Measurements from ENCODE around the gene PEX5L.
A peak's percentile ranks its signal among the peaks of the same experiment; 100 is the strongest.

PEX5L gene

DNA sequence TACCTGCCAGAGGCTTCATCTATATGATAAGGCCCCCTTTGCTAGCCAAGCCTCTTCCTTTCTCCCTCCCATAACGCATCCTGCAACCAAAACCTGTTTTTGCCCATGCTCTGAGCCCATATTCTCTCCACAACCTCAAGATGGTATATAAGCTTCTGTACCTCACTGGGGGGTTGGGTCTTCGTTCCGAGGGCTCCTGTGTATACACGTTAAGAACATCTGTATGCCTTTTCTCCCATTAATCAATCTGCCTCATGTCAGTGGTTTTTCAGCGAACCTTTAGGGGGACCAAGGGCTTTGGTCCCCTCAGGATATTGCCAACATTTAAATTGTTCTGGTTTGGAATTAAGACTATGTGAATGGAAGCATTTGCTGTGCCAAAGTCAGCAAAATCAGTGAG, 168.0 kb downstream of the PEX5L start:
- H3K9me3 Mint-ChIP-seq: no peaks in the 10 kb centered on the region
- H3K4me3 Mint-ChIP-seq: no peak overlapping the region
- no peaks in the 10 kb centered on the region for H3K4me1 Mint-ChIP-seq
- no peaks in the 10 kb centered on the region for H3K27me3 Mint-ChIP-seq
- H3K36me3 Mint-ChIP-seq: no peaks in the 10 kb centered on the region
- peak; percentile 22 for ATAC-seq
- H3K27ac Mint-ChIP-seq: no peak overlapping the region

DNA sequence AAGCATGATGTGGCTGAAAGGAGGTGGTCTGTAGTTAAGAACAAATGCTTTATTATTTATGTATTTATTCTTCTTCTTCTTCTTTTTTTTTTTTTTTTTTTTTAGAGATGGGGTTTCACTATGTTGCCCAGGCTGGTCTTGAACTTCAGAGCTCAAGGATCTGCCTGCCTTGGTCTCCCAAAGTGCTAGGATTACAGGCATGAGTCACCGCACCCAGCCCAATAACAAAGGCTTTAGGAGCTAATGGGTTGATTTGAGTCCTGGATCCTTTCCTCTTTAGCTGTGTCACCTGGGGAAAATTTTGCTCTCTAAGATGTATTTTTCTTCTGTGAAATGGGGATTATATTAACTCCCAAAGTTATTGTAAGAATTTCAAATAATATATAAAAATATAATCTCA, 168.8 kb downstream of the PEX5L start:
- no peaks in the 10 kb centered on the region for H3K4me1 Mint-ChIP-seq
- ATAC-seq: no peak
- H3K27ac Mint-ChIP-seq: no peak overlapping the region
- H3K4me3 Mint-ChIP-seq: no peak overlapping the region
- H3K36me3 Mint-ChIP-seq: no peaks in the 10 kb centered on the region
- H3K9me3 Mint-ChIP-seq: peaks cover 5% of the 10 kb centered on the region
- no peaks in the 10 kb centered on the region for H3K27me3 Mint-ChIP-seq

DNA sequence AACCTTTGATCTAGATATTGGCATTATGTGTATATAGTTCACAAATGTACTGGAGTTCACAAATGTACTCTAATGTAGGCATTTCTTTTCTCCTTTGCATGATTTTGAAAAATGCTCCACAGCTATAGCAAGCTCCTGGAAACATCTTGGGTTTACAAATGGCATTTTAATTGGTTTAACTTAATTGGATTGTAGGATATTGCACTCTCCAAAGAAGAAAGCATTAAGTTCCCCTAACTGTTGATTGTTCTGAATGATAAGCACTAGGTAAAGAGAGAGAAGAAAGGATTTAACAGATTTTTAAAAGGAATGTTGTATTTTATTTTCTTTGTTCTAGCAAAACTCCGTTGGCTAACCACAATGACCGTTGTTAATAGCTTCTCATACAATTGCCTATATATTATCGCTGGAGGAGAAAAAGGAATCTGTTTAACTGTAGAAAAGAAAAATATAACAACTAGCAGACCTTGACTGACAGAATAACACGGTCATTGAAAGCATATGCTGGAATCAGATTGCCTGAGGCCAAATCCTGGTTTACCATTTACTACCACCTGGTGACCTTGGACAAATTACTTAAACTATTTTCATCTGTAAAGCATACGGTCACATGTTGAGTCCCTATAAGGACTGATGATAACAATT, 170.8 kb downstream of the PEX5L start:
- H3K9me3 Mint-ChIP-seq: peaks cover 5% of the 10 kb centered on the region
- no peak overlapping the region for H3K4me3 Mint-ChIP-seq
- no peaks in the 10 kb centered on the region for H3K4me1 Mint-ChIP-seq
- no peaks in the 10 kb centered on the region for H3K36me3 Mint-ChIP-seq
- ATAC-seq: no peak
- H3K27ac Mint-ChIP-seq: no peak overlapping the region
- no peaks in the 10 kb centered on the region for H3K27me3 Mint-ChIP-seq

DNA sequence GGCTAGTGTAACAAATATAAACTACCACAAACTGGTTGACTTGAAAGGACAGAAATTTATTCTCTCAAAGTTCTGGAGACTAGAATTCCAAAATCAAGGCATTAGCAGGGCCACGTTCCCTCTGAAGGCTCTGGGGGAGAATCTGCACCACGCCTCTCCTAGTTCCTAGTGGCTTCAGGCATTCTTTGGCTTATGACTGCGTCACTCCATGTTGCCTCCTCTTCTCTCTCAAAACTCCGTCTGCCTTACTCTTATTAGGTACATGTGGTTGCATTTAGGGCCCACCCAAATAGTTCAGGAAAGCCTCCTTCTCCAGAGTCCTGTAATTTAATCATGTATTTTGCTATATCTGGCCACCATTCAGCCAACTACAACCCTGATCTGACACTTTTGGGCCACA, 174.8 kb downstream of the PEX5L start:
- H3K4me1 Mint-ChIP-seq: no peaks in the 10 kb centered on the region
- peaks cover 5% of the 10 kb centered on the region for H3K9me3 Mint-ChIP-seq
- no peak overlapping the region for H3K4me3 Mint-ChIP-seq
- no peaks in the 10 kb centered on the region for H3K36me3 Mint-ChIP-seq
- H3K27ac Mint-ChIP-seq: no peak overlapping the region
- no peaks in the 10 kb centered on the region for H3K27me3 Mint-ChIP-seq
- no peak for ATAC-seq

DNA sequence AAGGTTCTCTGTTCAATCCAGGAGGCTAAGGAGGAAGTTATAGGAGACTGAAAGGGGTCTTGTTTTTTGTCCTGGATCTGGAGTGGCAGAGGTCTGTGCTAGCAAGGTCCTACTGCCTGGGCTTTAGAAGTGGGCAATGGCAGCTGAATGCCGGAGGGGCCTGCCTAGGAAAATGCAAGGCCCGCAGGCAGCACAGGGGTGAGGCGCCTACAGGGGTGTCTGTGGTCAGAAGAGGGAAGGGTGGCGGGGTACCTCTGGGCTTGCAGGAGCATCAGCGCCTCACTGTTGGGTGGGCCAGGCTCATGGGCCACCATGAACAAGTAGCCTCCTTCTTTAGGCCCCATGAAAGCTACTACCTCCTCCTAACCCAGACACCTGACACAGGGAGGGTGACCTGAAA, 175.4 kb downstream of the PEX5L start:
- Mint-ChIP-seq H3K4me3 (no peak overlapping the region), H3K27me3 (no peaks in the 10 kb centered on the region), H3K27ac (no peak overlapping the region), H3K9me3 (peaks cover 5% of the 10 kb centered on the region), H3K36me3 (no peaks in the 10 kb centered on the region), H3K4me1 (no peaks in the 10 kb centered on the region)
- peak; percentile 48 for ATAC-seq

DNA sequence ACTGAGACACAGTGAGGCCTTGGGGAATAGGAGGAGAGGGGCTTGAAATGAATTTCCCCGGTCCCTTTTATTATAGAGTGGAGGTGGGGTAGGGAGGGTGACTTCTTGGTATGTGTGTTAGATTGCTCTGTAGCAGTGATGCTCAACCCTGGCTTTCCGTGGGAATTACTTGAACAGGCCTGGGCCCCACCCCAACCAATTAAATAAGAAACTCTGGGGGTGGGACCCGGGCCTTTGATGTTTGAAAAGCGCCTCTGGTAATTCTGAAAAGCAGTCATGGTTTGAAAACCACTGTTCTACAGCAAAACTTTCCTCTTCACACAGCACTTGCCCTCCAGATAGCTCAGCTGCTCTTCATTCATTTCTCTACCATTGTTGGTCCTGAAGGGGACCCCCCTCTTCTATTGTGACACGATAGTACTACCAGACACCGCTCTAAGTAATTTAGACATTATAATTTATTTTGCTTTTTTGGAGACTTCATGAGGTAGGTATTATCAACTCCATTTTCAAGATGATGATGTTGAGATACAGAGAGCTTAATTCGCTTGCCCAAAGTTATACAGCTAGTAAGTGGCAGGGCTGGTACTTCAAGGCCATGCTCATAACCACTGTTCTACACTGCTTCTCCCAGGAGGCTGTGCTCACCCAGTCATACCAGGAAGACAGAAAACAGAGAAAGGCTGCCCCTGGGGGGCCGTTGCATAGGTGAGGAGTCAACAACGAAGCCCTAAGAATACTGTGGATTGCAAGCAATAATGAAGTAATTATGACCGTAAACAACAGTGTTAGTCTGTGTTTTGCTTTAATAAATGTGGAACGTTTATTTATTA, 176.2 kb downstream of the PEX5L start:
- ATAC-seq: peak; percentile 47
- H3K4me1 Mint-ChIP-seq: no peaks in the 10 kb centered on the region
- no peaks in the 10 kb centered on the region for H3K27me3 Mint-ChIP-seq
- H3K9me3 Mint-ChIP-seq: peaks cover 5% of the 10 kb centered on the region
- H3K4me3 Mint-ChIP-seq: no peak overlapping the region
- no peak overlapping the region for H3K27ac Mint-ChIP-seq
- H3K36me3 Mint-ChIP-seq: no peaks in the 10 kb centered on the region

DNA sequence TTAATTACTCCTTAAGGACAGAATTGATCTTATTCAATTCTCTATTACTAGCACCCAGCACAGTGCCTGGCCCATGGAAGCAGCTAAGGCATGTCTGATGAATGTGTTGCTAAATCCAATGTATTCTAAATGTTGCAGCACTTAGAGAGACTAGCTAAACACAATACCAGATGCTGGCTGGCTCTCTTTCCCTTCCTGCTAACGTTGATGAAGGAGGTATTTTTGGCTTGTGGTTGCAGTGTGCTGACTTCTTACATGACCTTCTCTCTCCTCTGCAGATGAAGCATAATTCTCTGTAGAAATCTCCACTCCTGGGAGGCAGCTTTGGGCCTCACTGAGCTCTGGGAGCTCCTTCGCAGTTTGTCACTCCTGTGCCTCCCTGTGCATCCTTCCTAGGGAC, 183.6 kb downstream of the PEX5L start:
- Mint-ChIP-seq H3K27me3 (peaks cover 20% of the 10 kb centered on the region), H3K4me3 (no peak overlapping the region), H3K9me3 (no peaks in the 10 kb centered on the region), H3K36me3 (no peaks in the 10 kb centered on the region), H3K27ac (no peak overlapping the region), H3K4me1 (peaks cover 7% of the 10 kb centered on the region)
- ATAC-seq: peak; percentile 25

DNA sequence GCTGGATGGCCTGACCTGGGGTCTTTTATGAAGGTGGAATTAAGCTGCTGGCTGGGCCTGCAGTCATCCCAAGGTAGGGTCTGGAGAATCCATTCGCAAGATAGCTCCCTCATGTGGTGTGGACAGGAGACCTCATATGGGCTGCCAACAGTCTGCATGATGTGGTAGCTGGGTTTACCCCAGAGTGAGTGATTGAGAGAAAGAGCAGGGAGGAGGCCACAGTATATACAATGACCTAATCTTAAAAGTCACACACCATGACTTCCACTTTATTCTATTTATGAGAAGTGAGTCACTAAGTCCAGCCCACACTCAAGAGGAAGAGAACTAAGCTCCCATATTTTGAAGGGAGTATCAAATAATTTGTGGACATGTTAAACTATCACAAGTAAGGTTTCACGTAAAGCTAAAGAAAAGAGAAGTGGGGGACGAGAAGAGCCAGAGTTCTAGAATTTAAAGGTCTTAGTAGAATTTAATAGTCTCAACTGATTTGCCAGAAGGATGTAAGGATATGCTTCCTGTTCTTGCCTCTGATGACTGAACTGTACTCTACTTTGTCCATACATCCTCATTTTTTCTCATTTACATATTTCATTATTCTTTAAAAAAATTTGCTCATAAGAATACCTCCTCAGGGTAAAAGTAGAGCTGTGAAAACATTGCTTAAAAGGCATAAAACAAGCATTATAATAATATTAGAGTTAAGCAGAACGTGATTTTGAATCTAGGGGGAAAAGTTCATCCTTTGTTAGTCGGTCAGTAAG, 184.4 kb downstream of the PEX5L start:
- no peak overlapping the region for H3K4me3 Mint-ChIP-seq
- H3K9me3 Mint-ChIP-seq: no peaks in the 10 kb centered on the region
- no peak overlapping the region for H3K27ac Mint-ChIP-seq
- peak; percentile 81 for ATAC-seq
- H3K27me3 Mint-ChIP-seq: peaks cover 20% of the 10 kb centered on the region
- no peaks in the 10 kb centered on the region for H3K36me3 Mint-ChIP-seq
- peaks cover 7% of the 10 kb centered on the region for H3K4me1 Mint-ChIP-seq

DNA sequence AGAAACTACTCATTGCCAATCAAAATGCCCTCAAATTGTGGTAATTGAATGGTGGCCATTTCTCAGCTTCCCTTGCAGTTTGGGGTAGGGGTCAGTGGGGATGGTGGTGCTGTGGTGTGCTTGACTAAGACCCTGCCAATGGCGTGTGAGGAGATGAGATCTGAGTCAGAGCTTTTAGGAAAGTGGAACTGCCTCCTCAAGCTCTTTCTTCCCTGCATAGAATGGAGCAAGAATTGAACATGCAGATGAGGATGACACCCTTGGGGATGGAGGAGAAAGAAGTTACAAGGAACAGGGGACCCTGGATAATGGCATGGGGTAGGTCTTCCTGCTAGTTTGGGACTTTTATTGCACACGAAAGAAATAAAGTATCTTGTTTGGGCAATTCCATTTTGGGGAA, 188.0 kb downstream of the PEX5L start:
- Mint-ChIP-seq H3K9me3 (no peaks in the 10 kb centered on the region), H3K4me3 (no peak overlapping the region), H3K27me3 (peaks cover 16% of the 10 kb centered on the region), H3K27ac (no peak overlapping the region), H3K36me3 (no peaks in the 10 kb centered on the region), H3K4me1 (peaks cover 7% of the 10 kb centered on the region)
- no peak for ATAC-seq

DNA sequence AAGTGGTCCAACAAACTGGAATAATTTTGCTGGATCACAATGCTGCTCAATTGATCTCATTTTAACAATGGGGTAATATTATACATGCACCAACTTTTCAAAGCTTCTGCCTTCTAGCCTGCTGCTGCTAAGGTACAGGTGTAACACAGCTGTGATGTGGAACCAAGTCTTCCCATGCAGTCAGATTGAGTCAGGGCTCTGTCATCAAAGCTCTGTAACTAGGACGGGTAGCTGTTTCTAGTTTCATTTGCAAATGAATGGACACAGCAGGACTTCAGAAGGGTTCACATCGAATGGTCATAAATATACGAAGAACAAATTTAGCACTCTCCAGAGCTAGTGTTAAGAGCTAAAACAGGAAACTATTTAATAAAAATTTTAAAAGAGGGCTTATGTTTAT, 194.7 kb downstream of the PEX5L start:
- Mint-ChIP-seq H3K36me3 (no peaks in the 10 kb centered on the region), H3K9me3 (no peaks in the 10 kb centered on the region), H3K4me3 (no peak overlapping the region), H3K27ac (no peak overlapping the region), H3K27me3 (peaks cover 16% of the 10 kb centered on the region), H3K4me1 (no peaks in the 10 kb centered on the region)
- ATAC-seq: no peak

DNA sequence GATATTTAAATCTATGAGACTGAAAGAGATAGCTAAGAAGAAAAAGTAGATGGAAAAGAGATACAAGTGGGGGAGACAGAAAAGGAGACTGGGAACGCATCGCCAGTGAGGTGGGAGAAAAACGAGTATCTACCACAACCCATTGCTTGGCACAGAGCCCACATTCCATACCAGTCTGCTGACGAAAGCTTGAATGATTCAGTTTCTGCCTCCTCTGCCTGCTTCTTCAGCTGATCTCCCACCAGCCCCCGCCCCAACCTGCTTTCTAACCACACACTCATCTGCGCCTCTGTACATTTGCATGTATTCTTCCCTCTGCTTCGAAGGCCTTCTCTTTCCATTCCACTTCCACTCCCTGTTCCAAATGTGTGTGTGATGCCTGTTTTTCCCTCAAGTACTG, 195.8 kb downstream of the PEX5L start:
- Mint-ChIP-seq H3K27me3 (peaks cover 16% of the 10 kb centered on the region), H3K27ac (no peak overlapping the region), H3K36me3 (no peaks in the 10 kb centered on the region), H3K9me3 (no peaks in the 10 kb centered on the region), H3K4me1 (no peaks in the 10 kb centered on the region), H3K4me3 (no peak overlapping the region)
- ATAC-seq: no peak

DNA sequence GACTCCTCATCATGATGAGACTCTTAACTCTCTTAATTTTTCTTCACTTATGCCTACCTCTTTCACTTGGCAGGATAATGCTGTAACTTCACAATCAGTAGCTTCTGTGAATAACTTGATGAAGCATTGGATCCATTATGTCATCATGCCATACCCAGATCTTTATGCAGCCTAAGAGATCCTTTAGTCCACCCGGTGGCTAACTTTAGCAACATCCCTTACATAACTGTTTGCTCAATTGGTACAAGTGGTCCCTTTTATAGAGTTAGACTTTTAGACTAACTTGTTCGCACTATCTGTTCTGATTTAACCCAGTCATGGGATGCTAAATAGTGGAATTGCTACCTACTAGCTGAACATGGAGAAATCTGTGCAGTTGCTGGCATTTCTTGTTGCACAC, 199.4 kb downstream of the PEX5L start:
- no peaks in the 10 kb centered on the region for H3K36me3 Mint-ChIP-seq
- peaks cover 25% of the 10 kb centered on the region for H3K27me3 Mint-ChIP-seq
- H3K27ac Mint-ChIP-seq: no peak overlapping the region
- ATAC-seq: no peak
- no peaks in the 10 kb centered on the region for H3K9me3 Mint-ChIP-seq
- H3K4me3 Mint-ChIP-seq: no peak overlapping the region
- H3K4me1 Mint-ChIP-seq: no peaks in the 10 kb centered on the region

DNA sequence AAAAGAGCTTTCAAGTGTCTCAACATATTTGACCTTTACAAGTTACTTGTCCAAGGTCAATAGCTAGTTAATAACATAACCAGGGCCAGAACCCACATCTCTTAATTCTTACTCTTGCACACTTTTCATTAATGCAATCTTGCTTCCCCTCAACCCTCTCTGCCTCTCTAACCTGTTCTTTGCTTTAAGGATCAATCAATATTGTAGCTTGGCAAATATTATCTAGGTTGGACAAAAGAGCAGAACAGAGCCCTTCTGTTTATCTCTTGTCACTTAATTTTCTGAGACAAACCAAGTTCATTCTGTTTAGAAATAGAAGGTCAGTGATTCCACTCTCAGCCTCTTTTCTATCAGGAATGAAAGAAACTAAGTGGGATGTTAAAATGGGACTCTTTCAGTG, 203.4 kb downstream of the PEX5L start:
- no peak overlapping the region for H3K4me3 Mint-ChIP-seq
- no peak for ATAC-seq
- H3K9me3 Mint-ChIP-seq: no peaks in the 10 kb centered on the region
- no peaks in the 10 kb centered on the region for H3K36me3 Mint-ChIP-seq
- no peak overlapping the region for H3K27ac Mint-ChIP-seq
- H3K4me1 Mint-ChIP-seq: no peaks in the 10 kb centered on the region
- peaks cover 17% of the 10 kb centered on the region for H3K27me3 Mint-ChIP-seq

DNA sequence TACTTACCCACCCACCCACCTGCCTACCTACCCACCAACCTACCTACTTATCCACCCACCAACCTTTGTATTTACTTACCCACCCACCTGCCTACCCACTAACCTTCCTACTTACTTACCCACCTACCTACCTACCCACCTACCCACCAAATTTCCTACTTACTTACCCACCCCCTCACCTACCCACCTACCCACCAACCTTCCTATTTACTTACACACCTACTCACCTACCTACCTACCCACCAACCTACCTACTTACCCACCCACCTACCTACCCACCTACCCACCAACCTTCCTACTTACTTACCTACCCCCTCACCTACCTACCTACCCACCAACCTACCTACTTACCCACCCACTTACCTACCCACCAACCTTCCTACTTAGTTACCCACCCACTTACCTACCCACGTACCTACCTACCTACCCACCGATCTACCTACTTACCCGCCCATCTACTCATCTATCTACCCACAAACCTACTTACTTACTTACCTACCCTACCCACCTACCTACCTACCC, 204.3 kb downstream of the PEX5L start:
- Mint-ChIP-seq H3K4me3 (no peak overlapping the region), H3K27me3 (peaks cover 17% of the 10 kb centered on the region), H3K4me1 (no peaks in the 10 kb centered on the region), H3K9me3 (no peaks in the 10 kb centered on the region), H3K27ac (no peak overlapping the region), H3K36me3 (no peaks in the 10 kb centered on the region)
- ATAC-seq: peak; percentile 39

DNA sequence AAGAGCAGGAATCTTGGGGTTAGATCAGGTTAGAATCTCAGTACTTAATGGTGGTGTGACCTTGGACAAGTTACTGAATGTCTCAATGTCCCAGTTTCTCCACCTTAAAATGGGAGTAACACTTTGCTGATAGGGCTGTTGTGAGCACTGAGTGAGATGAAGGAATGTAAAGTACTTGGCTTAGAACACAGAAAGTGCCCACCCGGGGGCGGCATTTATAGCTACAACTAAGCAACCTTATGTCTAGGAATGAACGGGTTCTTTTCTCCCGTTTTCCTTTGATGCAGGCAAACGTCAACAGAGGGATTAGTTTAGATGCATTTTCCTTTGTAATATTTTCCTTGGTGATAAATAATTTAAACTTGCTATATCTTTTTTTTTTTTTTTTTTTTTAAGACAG, 207.3 kb downstream of the PEX5L start:
- Mint-ChIP-seq H3K9me3 (no peaks in the 10 kb centered on the region), H3K27ac (no peak overlapping the region), H3K27me3 (peaks cover 17% of the 10 kb centered on the region), H3K4me1 (no peaks in the 10 kb centered on the region), H3K4me3 (no peak overlapping the region), H3K36me3 (no peaks in the 10 kb centered on the region)
- ATAC-seq: no peak
